ENCODE results near the gene WDR83.
"Not testable (repeated sequence)": the region's sequence is repeated elsewhere in the genome, so short reads cannot be mapped to it uniquely, and the experiment has no call there.

The WDR83 gene

GRCh38 chr19:12687496-12688196, 21.0 kb downstream of the WDR83 start, which contains the start of gene GNG14:
Gene GNG14 (plus strand): TSS chr19:12687998. CDS start chr19:12688049, 51 bp downstream.
- no peak for DNase-seq (ENCODE audit: low read depth, low spot score)

- no peak for DNase-seq (ENCODE audit: low read depth, low spot score)
Observed at GRCh38 chr19:12689012-12689411, 22.4 kb downstream of the WDR83 start.

GRCh38 chr19:12689581-12690216, 23.1 kb downstream of the WDR83 start:
- DNase-seq (ENCODE audit: low read depth, low spot score): no peak

GRCh38 chr19:12692960-12693359, 26.4 kb downstream of the WDR83 start:
- no peak for DNase-seq (ENCODE audit: low read depth, low spot score)

- DNase-seq (ENCODE audit: low read depth, low spot score): no peak
Observed at GRCh38 chr19:12694641-12695040, 28.0 kb downstream of the WDR83 start.

GRCh38 chr19:12695096-12695495, 28.5 kb downstream of the WDR83 start:
- DNase-seq (ENCODE audit: low read depth, low spot score): no peak

- no peak for DNase-seq (ENCODE audit: low read depth, low spot score)
Observed at GRCh38 chr19:12695514-12695913, 28.9 kb downstream of the WDR83 start.

- no peak for DNase-seq (ENCODE audit: low read depth, low spot score)
Observed at GRCh38 chr19:12695997-12696365, 29.4 kb downstream of the WDR83 start.

- DNase-seq (ENCODE audit: low read depth, low spot score): peak; percentile 97
Observed at GRCh38 chr19:12696366-12697335, 30.0 kb downstream of the WDR83 start, which contains the start of gene FBXW9. Gene FBXW9 (minus strand): TSS chr19:12696631. CDS start chr19:12696581, 50 bp downstream.

- not testable (repeated sequence) for DNase-seq (ENCODE audit: low read depth, low spot score)
Observed at GRCh38 chr19:12697425-12697824, 30.8 kb downstream of the WDR83 start.

- DNase-seq (ENCODE audit: low read depth, low spot score): no peak
Observed at GRCh38 chr19:12698138-12698537, 31.5 kb downstream of the WDR83 start.

GRCh38 chr19:12701596-12702282, 35.1 kb downstream of the WDR83 start:
- DNase-seq (ENCODE audit: low read depth, low spot score): no peak

- DNase-seq (ENCODE audit: low read depth, low spot score): no peak
Observed at GRCh38 chr19:12703046-12703445, 36.4 kb downstream of the WDR83 start.

GRCh38 chr19:12705169-12705568, 38.6 kb downstream of the WDR83 start:
- DNase-seq (ENCODE audit: low read depth, low spot score): no peak

GRCh38 chr19:12705654-12706331, 39.2 kb downstream of the WDR83 start:
- DNase-seq (ENCODE audit: low read depth, low spot score): no peak

- no peak for DNase-seq (ENCODE audit: low read depth, low spot score)
Observed at GRCh38 chr19:12706332-12706718, 39.7 kb downstream of the WDR83 start.

- no peak for DNase-seq (ENCODE audit: low read depth, low spot score)
Observed at GRCh38 chr19:12708641-12709040, 42.0 kb downstream of the WDR83 start.

GRCh38 chr19:12711187-12711586, 44.6 kb downstream of the WDR83 start:
- no peak for DNase-seq (ENCODE audit: low read depth, low spot score)

- not testable (repeated sequence) for DNase-seq (ENCODE audit: low read depth, low spot score)
Observed at GRCh38 chr19:12712077-12712476, 45.5 kb downstream of the WDR83 start.

- not testable (repeated sequence) for DNase-seq (ENCODE audit: low read depth, low spot score)
Observed at GRCh38 chr19:12713304-12713703, 46.7 kb downstream of the WDR83 start.

- no peak for DNase-seq (ENCODE audit: low read depth, low spot score)
Observed at GRCh38 chr19:12715102-12715501, 48.5 kb downstream of the WDR83 start.

Data from activated CD4-positive, CD25-positive, alpha-beta regulatory T cell treated with anti-CD3 and anti-CD28 coated beads, Interleukin-2, amount 50 U/mL, for 16 hours (primary cell).